Liver (tissue), 3 donors: ENCODE measurements around the gene CLDN16.

Experiments used
- CTCF ChIP-seq: fragments of 150-350 bp; IDR thresholded peaks from 2 replicates; pipeline ENCODE4 v1.5.1; 2017; ENCODE audit warnings: improper control_type of control experiment, low read depth, low read length; ENCODE audit not compliant: missing input control
- EGR1 ChIP-seq, 2 donors: IDR thresholded peaks; 2 replicates each; pipeline ENCODE4 v1.6.1; 2016 to 2018; ENCODE audit warnings: antibody characterized with exemption in 2 of 2, low read depth in 2 of 2
- FOXA2 ChIP-seq: IDR thresholded peaks from 2 replicates; pipeline ENCODE4 v1.6.1; 2016; ENCODE audit warnings: antibody characterized with exemption
- HNF4G ChIP-seq: IDR thresholded peaks from 2 replicates; pipeline ENCODE4 v1.6.1; 2016; ENCODE audit warnings: antibody characterized with exemption
- JUND ChIP-seq, 2 donors: IDR thresholded peaks; 2 replicates each; pipeline ENCODE4 v1.6.1; 2016; ENCODE audit warnings: antibody characterized with exemption in 2 of 2
- NR2F2 ChIP-seq: IDR thresholded peaks from 2 replicates; pipeline ENCODE4 v1.6.1; 2016; ENCODE audit warnings: antibody characterized with exemption
- RAD21 ChIP-seq, 2 donors: IDR thresholded peaks; 2 replicates each; pipeline ENCODE4 v1.6.1; 2016; ENCODE audit warnings: antibody characterized with exemption in 2 of 2, mild to moderate bottlenecking in 2 of 2
- REST ChIP-seq: IDR thresholded peaks from 2 replicates; pipeline ENCODE4 v1.6.1; 2016; ENCODE audit warnings: antibody characterized with exemption, mild to moderate bottlenecking
- RXRA ChIP-seq, 2 donors: IDR thresholded peaks; 2 replicates each; pipeline ENCODE4 v1.6.1; 2017 to 2018; ENCODE audit warnings: antibody characterized with exemption in 2 of 2, mild to moderate bottlenecking in 1 of 2
- SP1 ChIP-seq: IDR thresholded peaks from 2 replicates; pipeline ENCODE4 v1.6.1; 2018; ENCODE audit warnings: antibody characterized with exemption, mild to moderate bottlenecking
- TAF1 ChIP-seq: conservative IDR thresholded peaks from 2 replicates; pipeline ENCODE4 v1.6.1; 2016; ENCODE audit warnings: antibody characterized with exemption, mild to moderate bottlenecking
- YY1 ChIP-seq: IDR thresholded peaks from 2 replicates; pipeline ENCODE4 v1.6.1; 2016; ENCODE audit warnings: antibody characterized with exemption, mild to moderate bottlenecking
- ZBTB33 ChIP-seq: IDR thresholded peaks from 2 replicates; pipeline ENCODE4 v1.6.1; 2016; ENCODE audit warnings: antibody characterized with exemption
- donor health status: healthy.
- donor health status: healthy.

GRCh38 chr3:190378240-190378891, 9.6 kb upstream of the CLDN16 start:
- no peak for TF ChIP-seq CTCF
- no peak for TF ChIP-seq SP1
- peak; percentile 6 to 41 for TF ChIP-seq RAD21 (IDR thresholded peaks at IDR 0.05)
- TF ChIP-seq ZBTB33 = peak; percentile 29
- no peak for TF ChIP-seq TAF1
- peak; percentile 27 for TF ChIP-seq YY1
- TF ChIP-seq RXRA (IDR thresholded peaks at IDR 0.05) = peak in 1 of 2 donors; percentile 56
- TF ChIP-seq JUND (IDR thresholded peaks at IDR 0.05) = peak in 1 of 2 donors; percentile 95
- no peak for TF ChIP-seq FOXA2
- no peak for TF ChIP-seq REST
- TF ChIP-seq EGR1 (IDR thresholded peaks at IDR 0.05; ENCODE audit: low read depth in 2 of 2) = peak in 1 of 2 donors; percentile 33
- TF ChIP-seq HNF4G = no peak
- no peak for TF ChIP-seq NR2F2
